HG02981 (cell line): ENCODE data around the gene IL13RA1.
"Not testable (repeated sequence)": the region's sequence is repeated elsewhere in the genome, so short reads cannot be mapped to it uniquely, and the experiment has no call there.

Experiments used
- ATAC-seq: cut with Tn5 transposase; IDR thresholded peaks from one replicate; pipeline ENCODE4 v1.9.1; 2021; ENCODE audit warnings: mild to moderate bottlenecking, moderate library complexity; ENCODE audit not compliant: unreplicated experiment

Gene IL13RA1

GRCh38 chrX:118726887-118727685, at the start of gene IL13RA1:
Gene IL13RA1 (plus strand): TSS chrX:118727606. CDS start chrX:118727639, 33 bp downstream.
- no peak for ATAC-seq

- no peak for ATAC-seq
These were observed 48.1 kb upstream of the IL13RA1 start for GRCh38 chrX:118679290-118679689.

DNA sequence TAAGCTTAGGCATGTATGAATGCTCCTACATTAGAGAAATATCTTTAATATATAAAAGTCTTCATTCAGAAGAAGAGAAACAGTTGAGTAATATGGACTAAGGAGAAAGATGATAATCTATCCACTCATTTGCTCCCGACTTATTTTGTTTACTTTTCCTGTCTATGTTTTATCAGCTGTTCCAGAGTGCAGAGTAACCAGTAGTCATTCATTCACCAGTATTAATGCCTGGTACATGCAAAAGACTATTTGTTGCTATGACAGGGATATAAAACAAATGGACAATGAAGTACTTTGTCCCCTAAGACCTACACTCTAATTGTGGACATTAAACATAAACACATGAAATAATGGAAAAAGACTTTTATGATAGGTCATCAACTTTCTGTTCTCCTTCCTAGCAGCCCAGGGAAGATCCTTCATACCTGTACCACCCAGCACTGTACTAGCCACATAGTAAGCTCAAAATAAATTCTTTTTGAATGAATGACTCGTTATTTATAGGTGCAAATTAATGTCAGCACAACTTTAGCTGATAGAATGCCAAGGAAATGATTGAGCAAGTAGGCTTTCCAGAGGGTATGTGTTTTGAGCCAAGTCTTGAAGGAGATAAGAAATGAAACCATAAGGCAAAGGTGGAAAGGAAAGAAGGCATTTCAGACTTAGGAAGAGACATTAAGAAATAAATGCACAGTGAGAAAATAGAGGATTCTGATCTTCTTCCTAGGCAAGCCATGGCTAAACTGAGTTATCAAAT, 45.0 kb upstream of the IL13RA1 start:
- ATAC-seq = no peak

DNA sequence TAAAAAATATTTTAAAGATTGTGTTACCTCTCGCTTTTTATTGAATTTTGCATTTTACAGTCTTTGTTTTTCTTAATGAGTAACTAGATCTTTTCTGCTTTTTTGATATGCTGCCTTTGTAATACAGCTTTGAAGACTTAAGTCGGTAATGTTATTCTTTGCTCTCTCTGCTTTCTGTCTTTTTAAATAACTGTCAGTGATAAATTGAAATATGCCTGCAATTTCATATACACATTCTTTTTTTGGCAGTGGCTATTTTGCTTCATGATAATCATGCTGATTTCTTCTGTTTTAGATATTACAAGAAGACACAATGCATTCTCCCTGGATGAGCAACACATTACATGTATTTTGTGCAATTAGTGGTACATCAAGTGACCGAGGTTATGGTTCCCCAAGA, 42.0 kb upstream of the IL13RA1 start:
- no peak for ATAC-seq

DNA sequence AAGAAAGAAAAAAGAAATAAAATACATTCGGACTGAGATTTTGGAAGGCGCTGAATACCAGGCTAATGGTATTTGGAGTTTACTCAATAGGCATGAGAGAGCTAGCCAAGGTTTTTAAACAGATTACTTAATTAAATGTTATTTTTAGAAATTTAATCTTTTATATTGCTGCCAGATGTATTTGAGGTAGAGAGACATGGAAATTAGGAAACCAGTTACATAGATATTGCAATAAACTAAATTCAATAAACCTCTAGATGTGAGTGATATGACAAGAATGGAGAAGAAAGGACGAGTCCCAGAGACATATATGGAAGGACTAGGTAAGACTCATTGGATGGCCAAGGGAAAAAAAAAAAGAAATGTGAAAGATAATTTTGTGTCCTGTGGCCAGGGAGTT, 38.5 kb upstream of the IL13RA1 start:
- ATAC-seq = no peak

DNA sequence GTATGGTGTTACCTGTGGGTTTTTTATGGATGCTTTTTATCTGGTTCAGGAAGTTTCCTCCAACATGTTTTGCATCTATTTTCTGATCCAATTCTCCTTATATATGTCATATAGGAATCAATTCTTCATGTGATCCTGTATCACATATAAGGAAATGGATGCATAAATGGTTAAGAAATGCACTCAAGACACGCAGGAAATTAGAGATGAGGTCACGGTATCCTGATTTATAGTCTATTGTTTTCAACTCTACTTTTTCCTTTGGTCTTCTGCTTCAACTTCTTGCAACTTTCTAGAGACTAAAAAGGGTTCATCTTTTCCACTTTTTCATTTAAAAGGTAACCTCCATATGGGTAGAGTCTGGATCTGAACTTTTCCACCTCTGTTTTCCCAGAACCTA, 33.6 kb upstream of the IL13RA1 start:
- ATAC-seq = no peak

DNA sequence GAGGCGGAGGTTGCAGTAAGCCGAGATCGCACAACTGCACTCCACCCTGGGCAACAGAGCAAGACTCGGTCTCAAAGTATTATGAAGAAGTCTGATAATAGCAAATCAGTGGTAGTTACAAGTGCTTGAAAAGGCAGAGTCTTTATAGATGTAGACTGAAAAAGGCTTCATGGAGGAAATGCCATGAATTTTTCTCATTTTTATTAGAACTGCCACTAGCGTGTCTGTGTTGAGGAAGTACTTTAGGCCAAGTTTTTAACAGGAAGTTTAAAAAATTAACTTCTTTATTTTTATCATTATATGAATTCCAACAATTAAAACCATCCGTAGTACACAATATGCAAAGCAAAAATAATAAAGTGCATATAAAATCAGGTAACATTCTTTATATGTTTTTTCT, 32.8 kb upstream of the IL13RA1 start:
- ATAC-seq = no peak

- ATAC-seq = no peak
These were observed 28.8 kb upstream of the IL13RA1 start for GRCh38 chrX:118698516-118699170.

- no peak for ATAC-seq
These were observed 24.7 kb upstream of the IL13RA1 start for GRCh38 chrX:118702741-118703140.

DNA sequence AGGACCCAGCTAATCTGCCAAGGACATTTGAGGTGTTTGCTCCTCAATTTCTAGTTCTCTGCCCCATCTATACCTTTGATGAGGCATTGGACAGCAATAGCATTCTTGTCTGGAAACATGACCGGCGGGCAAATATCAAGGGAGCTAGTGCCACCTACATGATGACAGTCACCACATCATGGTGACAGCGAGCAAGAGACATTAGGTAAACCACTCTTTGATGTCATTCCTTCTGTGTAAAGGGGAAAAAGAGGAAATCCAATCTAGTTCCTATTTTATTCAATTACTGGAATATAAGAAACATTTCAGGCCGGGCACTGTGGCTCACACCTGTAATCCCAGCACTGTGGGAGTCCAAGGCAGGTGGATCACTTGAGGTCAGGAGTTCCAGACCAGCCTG, 20.7 kb upstream of the IL13RA1 start:
- ATAC-seq = no peak

GRCh38 chrX:118714521-118714920, 12.9 kb upstream of the IL13RA1 start:
- ATAC-seq = no peak

GRCh38 chrX:118715917-118716316, 11.5 kb upstream of the IL13RA1 start:
- ATAC-seq = not testable (repeated sequence)

GRCh38 chrX:118716833-118717232, 10.6 kb upstream of the IL13RA1 start:
- ATAC-seq = not testable (repeated sequence)

DNA sequence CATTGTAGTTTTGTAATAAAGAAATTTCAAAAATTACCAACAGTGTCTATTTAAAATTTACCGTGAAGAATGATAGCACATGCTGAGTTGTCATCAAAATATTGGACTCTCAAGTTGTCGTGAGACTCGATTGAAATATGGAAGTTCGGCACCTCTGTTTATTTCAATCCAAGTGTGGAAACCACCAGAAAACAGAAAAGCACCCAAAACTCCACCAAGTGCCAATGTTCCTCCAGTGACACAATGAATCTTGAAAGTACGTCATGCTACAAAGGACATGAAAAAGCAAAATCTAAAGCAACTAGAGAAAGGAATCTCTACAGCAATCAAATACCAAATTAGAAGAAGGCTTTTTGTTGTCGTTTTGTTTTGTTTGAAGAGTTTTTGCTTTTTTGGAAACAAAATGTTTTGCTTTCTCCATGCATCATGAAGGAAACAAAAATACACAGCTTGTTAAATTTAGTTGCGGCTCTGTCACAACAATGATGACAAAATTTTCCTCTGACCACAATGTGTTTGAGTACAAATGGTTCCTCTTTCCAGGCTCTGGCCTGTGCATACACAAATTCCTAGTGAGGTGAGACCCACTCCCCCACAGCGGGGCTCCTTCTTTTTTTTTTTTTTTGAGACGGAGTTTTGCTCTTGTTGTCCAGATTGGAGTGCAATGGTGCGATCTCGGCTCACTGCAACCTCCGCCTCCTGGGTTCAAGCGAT, 9.6 kb upstream of the IL13RA1 start:
- no peak for ATAC-seq

GRCh38 chrX:118718737-118719136, 8.7 kb upstream of the IL13RA1 start:
- ATAC-seq = no peak

DNA sequence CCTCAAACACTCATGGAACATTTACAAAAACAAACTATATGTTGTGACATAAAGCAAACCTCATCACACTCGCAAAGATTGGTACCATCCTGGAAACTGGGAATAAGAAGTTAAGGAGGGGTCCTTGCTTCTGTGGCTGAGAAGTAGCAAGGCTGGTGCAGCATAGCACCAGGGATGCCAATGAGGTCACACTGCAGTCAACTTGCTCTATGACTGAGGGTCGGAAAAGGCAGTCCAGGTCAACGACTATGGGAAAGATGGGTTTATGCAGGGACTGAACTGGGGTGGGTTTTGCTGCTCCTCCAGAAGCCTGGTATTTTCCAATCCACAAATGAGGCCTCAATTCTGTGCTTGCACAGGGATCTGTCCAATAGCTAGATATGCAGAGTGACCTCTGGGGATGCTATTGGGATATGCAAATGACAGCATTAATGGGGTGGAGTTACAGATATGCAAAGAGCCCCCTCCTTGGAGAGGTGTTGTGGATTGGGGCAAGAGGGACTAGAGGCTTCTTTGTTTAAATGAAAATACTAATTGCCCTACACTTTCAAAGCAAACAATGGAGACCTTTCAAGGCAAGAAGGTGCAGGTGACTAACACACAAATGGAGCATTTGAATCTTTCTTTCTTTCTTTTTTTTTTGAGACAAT, 7.2 kb upstream of the IL13RA1 start:
- ATAC-seq = no peak

DNA sequence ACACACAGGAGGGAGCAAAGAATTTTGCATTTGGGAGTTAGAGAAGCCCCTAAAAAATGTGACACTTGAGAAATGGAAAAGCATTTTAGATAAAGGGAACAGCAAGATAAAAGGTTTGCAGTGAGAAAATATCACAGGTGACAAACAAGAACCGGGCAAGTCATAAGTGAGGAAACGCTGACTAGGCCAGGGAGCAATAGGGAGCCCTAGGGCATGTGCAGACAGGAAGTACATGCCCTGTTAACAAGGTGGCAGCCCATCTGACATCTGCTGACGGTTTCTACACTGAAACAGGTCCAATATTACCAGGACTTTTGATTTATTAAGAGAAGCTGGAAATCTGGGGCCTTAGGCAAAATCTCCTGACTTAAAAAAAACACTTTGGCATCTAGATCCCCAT, 4.0 kb upstream of the IL13RA1 start:
- no peak for ATAC-seq

DNA sequence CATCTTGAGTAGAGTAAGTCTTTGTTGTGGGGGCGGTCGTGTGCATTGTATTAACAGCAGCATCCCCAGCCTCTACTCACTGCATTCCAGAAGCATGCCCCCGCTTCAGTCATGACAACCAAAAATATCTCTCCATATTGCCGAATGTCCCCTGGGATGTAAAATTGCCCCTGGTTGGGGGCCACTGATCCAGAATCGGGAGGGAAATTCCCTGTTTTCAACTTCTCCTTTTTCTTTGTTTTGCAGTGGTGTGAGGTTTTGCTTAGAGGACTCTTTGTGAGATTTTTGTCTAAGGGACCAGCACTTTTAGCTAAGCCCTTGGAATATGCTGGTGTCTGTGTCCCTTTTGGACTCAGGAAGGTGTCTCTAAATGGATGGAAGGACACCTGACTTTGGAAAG, 3.0 kb upstream of the IL13RA1 start:
- no peak for ATAC-seq

GRCh38 chrX:118724775-118725174, 2.6 kb upstream of the IL13RA1 start:
- no peak for ATAC-seq

DNA sequence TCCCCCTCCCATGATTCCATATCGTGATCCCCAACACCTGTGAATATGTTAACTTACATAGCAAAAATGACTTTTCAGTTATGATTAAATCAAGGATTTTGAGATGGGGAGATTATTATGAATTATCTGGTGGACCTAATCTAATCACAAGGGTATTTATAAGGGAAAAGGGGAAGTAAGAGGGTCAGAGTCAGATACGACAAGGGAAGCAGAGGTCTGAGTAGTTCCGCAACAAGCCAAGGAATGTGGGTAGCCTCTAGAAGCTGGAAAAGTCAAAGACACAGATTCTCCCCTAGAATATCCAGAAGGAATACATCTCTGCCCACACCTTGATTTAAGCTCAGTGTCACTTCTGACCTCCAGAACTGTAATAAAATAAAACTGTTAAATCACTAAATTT, 1.0 kb upstream of the IL13RA1 start:
- no peak for ATAC-seq
